ENCODE results near the gene AIF1L.

Gene AIF1L

DNA sequence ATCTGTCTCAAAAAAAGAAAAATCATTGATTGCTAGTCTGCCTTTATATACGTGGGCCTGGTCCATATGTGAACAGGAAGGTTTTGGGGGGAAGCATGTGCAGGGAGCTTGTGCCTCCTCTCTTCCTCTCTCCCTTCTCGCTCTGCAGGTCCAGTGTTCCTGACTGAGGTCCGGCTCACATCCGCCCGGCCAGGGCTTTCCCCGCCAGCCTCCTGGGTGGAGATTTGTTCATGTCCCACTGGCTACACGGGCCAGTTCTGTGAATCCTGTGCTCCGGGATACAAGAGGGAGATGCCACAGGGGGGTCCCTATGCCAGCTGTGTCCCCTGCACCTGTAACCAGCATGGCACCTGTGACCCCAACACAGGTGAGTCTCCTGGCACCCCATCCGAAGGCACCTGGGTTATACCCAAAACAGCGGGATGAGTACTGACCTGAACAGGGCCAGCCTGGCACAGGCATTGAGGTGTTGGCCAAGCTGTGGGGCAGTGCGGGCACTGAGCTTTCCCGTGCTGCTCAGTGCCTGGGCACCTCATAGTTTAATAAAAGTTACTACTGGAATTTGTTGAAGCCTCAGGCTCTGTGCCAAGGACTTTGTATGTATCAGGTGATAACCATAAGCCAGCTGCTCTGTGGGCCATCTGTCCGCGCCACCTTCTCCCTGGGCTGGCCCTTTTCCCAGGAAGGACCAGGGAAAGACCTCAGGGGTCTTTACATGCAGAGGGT, 39.4 kb upstream of the AIF1L start:
- no peaks in the 10 kb centered on the region for H3K4me1 ChIP-seq (ENCODE audit: low read depth, poor library complexity, severe bottlenecking)
- H3K9ac ChIP-seq = no peak overlapping the region
- TF ChIP-seq, protein P1, sequence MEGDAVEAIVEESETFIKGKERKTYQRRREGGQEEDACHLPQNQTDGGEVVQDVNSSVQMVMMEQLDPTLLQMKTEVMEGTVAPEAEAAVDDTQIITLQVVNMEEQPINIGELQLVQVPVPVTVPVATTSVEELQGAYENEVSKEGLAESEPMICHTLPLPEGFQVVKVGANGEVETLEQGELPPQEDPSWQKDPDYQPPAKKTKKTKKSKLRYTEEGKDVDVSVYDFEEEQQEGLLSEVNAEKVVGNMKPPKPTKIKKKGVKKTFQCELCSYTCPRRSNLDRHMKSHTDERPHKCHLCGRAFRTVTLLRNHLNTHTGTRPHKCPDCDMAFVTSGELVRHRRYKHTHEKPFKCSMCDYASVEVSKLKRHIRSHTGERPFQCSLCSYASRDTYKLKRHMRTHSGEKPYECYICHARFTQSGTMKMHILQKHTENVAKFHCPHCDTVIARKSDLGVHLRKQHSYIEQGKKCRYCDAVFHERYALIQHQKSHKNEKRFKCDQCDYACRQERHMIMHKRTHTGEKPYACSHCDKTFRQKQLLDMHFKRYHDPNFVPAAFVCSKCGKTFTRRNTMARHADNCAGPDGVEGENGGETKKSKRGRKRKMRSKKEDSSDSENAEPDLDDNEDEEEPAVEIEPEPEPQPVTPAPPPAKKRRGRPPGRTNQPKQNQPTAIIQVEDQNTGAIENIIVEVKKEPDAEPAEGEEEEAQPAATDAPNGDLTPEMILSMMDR (conservative IDR thresholded peaks at IDR 0.05; ENCODE audit: low read depth, low read length) = no peak
- H3K79me2 ChIP-seq (ENCODE audit: insufficient read depth, low read depth) = no peaks in the 10 kb centered on the region
- H3K27ac ChIP-seq = no peak overlapping the region
- H3K36me3 ChIP-seq (ENCODE audit: insufficient read depth) = no peaks in the 10 kb centered on the region
- no peaks in the 10 kb centered on the region for H4K20me1 ChIP-seq (ENCODE audit: insufficient read depth)
- no peak overlapping the region for H3K4me2 ChIP-seq
- no peak overlapping the region for H3K4me3 ChIP-seq (IDR thresholded peaks at IDR 0.05; ENCODE audit: insufficient read depth, low read depth, low read length)
- H3K27me3 ChIP-seq (ENCODE audit: insufficient read depth, low read depth) = peaks cover 44% of the 10 kb centered on the region
- no peak overlapping the region for H2AFZ ChIP-seq (ENCODE audit: low read depth)

DNA sequence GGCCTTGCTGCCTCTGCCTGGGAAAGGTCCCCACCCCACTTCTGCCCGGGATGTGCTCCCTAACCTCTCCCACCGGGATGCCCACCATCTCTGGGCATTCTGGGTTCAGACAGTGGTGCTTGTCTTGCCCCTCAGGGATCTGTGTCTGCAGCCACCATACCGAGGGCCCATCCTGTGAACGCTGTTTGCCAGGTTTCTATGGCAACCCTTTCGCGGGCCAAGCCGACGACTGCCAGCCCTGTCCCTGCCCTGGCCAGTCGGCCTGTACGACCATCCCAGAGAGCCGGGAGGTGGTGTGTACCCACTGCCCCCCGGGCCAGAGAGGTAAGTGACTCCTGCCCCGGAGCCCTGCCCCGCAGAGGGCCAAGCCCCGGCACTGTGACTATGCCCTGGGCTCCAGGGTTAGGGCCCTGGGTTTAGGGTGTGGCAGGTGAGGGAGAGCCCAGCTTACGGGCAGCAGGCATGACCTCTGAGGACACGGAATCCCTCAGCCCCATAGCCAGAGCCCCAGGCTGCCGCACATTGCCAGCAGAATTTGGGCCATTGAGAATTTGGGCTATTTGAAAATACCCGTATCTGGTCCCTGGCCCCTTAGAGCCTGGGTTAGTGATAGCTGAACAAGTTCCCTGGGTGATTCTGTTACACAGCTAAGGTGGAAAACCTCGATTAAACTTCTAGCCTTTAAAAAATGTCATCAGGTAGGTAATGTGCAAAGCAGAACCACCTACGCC, 35.3 kb upstream of the AIF1L start:
- Histone ChIP-seq H3K79me2 (ENCODE audit: insufficient read depth, low read depth) (no peaks in the 10 kb centered on the region), H3K27me3 (ENCODE audit: insufficient read depth, low read depth) (peaks cover 28% of the 10 kb centered on the region), H2AFZ (ENCODE audit: low read depth) (no peak overlapping the region), H3K4me2 (no peak overlapping the region), H3K36me3 (ENCODE audit: insufficient read depth) (no peaks in the 10 kb centered on the region), H3K4me1 (ENCODE audit: low read depth, poor library complexity, severe bottlenecking) (no peaks in the 10 kb centered on the region), H3K27ac (no peak overlapping the region), H3K4me3 (IDR thresholded peaks at IDR 0.05; ENCODE audit: insufficient read depth, low read depth, low read length) (no peak overlapping the region), H4K20me1 (ENCODE audit: insufficient read depth) (no peaks in the 10 kb centered on the region), H3K9ac (no peak overlapping the region)
- TF ChIP-seq, protein P1 (conservative IDR thresholded peaks at IDR 0.05; ENCODE audit: low read depth, low read length) = no peak

DNA sequence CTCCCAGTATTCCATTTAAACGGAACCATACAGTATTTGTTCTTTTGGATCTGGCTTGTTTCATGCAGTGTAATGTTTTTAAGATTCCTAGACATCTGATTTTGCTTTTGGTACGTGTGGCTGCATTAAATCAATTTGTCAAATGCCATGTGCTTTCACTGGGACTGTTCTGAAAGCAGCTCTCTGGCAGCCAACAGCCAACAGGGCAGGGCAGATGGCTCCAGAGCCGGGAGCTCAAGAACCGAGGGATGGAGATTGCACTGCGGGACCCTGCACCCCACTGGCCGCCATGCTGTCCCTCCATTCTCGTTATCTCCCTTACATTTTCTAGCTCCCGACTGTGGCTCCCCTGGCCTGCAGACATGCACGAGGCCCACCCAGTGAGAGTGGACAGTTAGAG, 33.4 kb upstream of the AIF1L start:
- no peaks in the 10 kb centered on the region for H3K4me1 ChIP-seq (ENCODE audit: low read depth, poor library complexity, severe bottlenecking)
- H3K4me2 ChIP-seq = no peak overlapping the region
- no peak overlapping the region for H2AFZ ChIP-seq (ENCODE audit: low read depth)
- no peaks in the 10 kb centered on the region for H3K79me2 ChIP-seq (ENCODE audit: insufficient read depth, low read depth)
- H3K27me3 ChIP-seq (ENCODE audit: insufficient read depth, low read depth) = peaks cover 39% of the 10 kb centered on the region
- H3K27ac ChIP-seq = no peak overlapping the region
- no peaks in the 10 kb centered on the region for H3K36me3 ChIP-seq (ENCODE audit: insufficient read depth)
- no peak overlapping the region for H3K9ac ChIP-seq
- no peaks in the 10 kb centered on the region for H4K20me1 ChIP-seq (ENCODE audit: insufficient read depth)
- TF ChIP-seq, protein P1 (conservative IDR thresholded peaks at IDR 0.05; ENCODE audit: low read depth, low read length) = no peak
- H3K4me3 ChIP-seq (IDR thresholded peaks at IDR 0.05; ENCODE audit: insufficient read depth, low read depth, low read length) = no peak overlapping the region

DNA sequence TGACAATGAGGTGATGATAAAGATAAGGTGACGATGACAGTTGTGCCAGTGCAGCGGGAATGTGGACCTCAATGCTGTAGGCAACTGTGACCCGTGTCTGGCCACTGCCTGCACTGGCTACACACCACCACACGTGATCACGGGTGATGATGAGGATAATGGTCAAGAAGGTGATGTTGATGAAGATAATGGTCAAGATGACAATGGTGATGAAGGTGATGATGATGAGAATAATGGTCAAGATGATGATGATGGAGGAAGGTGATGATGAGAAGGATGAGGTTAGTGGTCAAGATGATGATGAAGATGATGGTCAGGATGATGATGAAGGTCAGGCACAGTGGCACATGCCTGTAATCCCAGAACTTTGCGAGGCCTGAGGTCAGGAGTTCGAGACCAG, 30.7 kb upstream of the AIF1L start:
- no peak overlapping the region for H2AFZ ChIP-seq (ENCODE audit: low read depth)
- peaks cover 63% of the 10 kb centered on the region for H3K27me3 ChIP-seq (ENCODE audit: insufficient read depth, low read depth)

More for the DNA sequence above, 30.7 kb upstream of the AIF1L start:
- H3K4me3 ChIP-seq (IDR thresholded peaks at IDR 0.05; ENCODE audit: insufficient read depth, low read depth, low read length) = no peak overlapping the region
- H3K79me2 ChIP-seq (ENCODE audit: insufficient read depth, low read depth) = no peaks in the 10 kb centered on the region
- no peak overlapping the region for H3K27ac ChIP-seq
- TF ChIP-seq, protein P1 (conservative IDR thresholded peaks at IDR 0.05; ENCODE audit: low read depth, low read length) = no peak
- no peaks in the 10 kb centered on the region for H4K20me1 ChIP-seq (ENCODE audit: insufficient read depth)
- H3K4me1 ChIP-seq (ENCODE audit: low read depth, poor library complexity, severe bottlenecking) = no peaks in the 10 kb centered on the region
- no peak overlapping the region for H3K9ac ChIP-seq
- H3K4me2 ChIP-seq = no peak overlapping the region
- no peaks in the 10 kb centered on the region for H3K36me3 ChIP-seq (ENCODE audit: insufficient read depth)

Measured in KMS-11 (cell line).